CD14-positive monocyte (primary cell): ENCODE measurements around the gene GBX1. TPM values are rescaled to one million over a fixed set of nuclear protein-coding genes. Genes with fewer than 3 reads are reported as not detected.
A peak's percentile ranks its signal among the peaks of the same experiment; 100 is the strongest.

Experiments
- DNase-seq, 3 donors: peaks; one replicate each; pipeline ENCODE4 v3.0.0-alpha.2; 2011 to 2022
- H2AFZ ChIP-seq: 2 replicates; pipeline ENCODE4 v1.6.0; 2012; ENCODE audit warnings: mild to moderate bottlenecking, low read depth, low read length, inconsistent platforms; ENCODE audit not compliant: insufficient read depth, poor library complexity, severe bottlenecking
- H3K27ac ChIP-seq, 2 donors: 1 replicate in 1 of 2; 2 replicates in 1 of 2; pipeline ENCODE4 v1.5.1; 2012 to 2013; ENCODE audit warnings: low read length in 2 of 2, control low read depth in 1 of 2, inconsistent platforms in 1 of 2, low read depth in 1 of 2, mild to moderate bottlenecking in 1 of 2
- H3K27me3 ChIP-seq, 2 donors: one replicate each; pipeline versions ENCODE4 v1.6.0 to v1.6.1; 2011 to 2013; ENCODE audit warnings: low read length in 2 of 2; ENCODE audit not compliant: control insufficient read depth in 2 of 2, insufficient read depth in 2 of 2
- H3K36me3 ChIP-seq, 2 donors: replicated peaks in 1 of 2; 1 replicate in 1 of 2; 2 replicates in 1 of 2; pipeline versions ENCODE4 v1.5.1 to v1.6.1; 2012 to 2013; ENCODE audit warnings: low read length in 2 of 2, control low read depth in 1 of 2, inconsistent platforms in 1 of 2, mild to moderate bottlenecking in 1 of 2; ENCODE audit not compliant: insufficient read depth in 2 of 2, control insufficient read depth in 1 of 2
- H3K4me1 ChIP-seq, 2 donors: 1 replicate in 1 of 2; 2 replicates in 1 of 2; pipeline versions ENCODE4 v1.5.1 to v1.6.1; 2012 to 2013; ENCODE audit warnings: low read length in 2 of 2, control low read depth in 1 of 2, inconsistent platforms in 1 of 2, mild to moderate bottlenecking in 1 of 2, moderate library complexity in 1 of 2; ENCODE audit not compliant: insufficient read depth in 2 of 2, control insufficient read depth in 1 of 2
- H3K4me2 ChIP-seq: replicated peaks from 2 replicates; pipeline ENCODE3; 2012; ENCODE audit warnings: low read length, moderate library complexity, mild to moderate bottlenecking; ENCODE audit not compliant: poor library complexity, severe bottlenecking; ENCODE audit errors: extremely low read depth
- H3K4me3 ChIP-seq, 3 experiments: fragments of 200-600 bp in 1 of 3; sonication (generic) in 1 of 3; replicated peaks in 1 of 3; 1 replicate in 2 of 3; 2 replicates in 1 of 3; pipeline ENCODE4 v1.5.1; 2011 to 2013; ENCODE audit warnings: low read length in 3 of 3, mild to moderate bottlenecking in 3 of 3, control low read depth in 2 of 3, low read depth in 2 of 3, inconsistent platforms in 1 of 3, moderate library complexity in 1 of 3
- H3K79me2 ChIP-seq: 2 replicates; pipeline ENCODE4 v1.6.0; 2012; ENCODE audit warnings: mild to moderate bottlenecking, control low read depth, inconsistent platforms, low read length, moderate library complexity; ENCODE audit not compliant: insufficient read depth
- H3K9ac ChIP-seq: 2 replicates; pipeline ENCODE4 v1.6.0; 2017; ENCODE audit warnings: low read length, mild to moderate bottlenecking; ENCODE audit not compliant: insufficient read depth, poor library complexity, severe bottlenecking
- H3K9me3 ChIP-seq, 2 donors: replicated peaks in 1 of 2; 1 replicate in 1 of 2; 2 replicates in 1 of 2; pipeline versions ENCODE4 v1.5.1 to v1.6.1; 2012 to 2013; ENCODE audit warnings: low read length in 2 of 2, control low read depth in 1 of 2; ENCODE audit not compliant: control insufficient read depth in 1 of 2, insufficient read depth in 1 of 2
- H4K20me1 ChIP-seq: 2 replicates; pipeline ENCODE4 v1.6.0; 2012; ENCODE audit warnings: mild to moderate bottlenecking, low read length, control low read depth, moderate library complexity; ENCODE audit not compliant: insufficient read depth
- H3K27ac Mint-ChIP-seq, 7 donors: one replicate each; pipeline ENCODE4 v1.8.0; 2020; ENCODE audit warnings: mild to moderate bottlenecking in 7 of 7, mixed read lengths in 7 of 7, moderate library complexity in 6 of 7, inconsistent platforms in 2 of 7
- H3K27me3 Mint-ChIP-seq, 3 donors: one replicate each; pipeline ENCODE4 v1.8.0; 2021 to 2022; ENCODE audit warnings: low read depth in 3 of 3, mild to moderate bottlenecking in 3 of 3, mixed read lengths in 3 of 3, moderate library complexity in 3 of 3, inconsistent platforms in 1 of 3
- H3K36me3 Mint-ChIP-seq, 2 donors: one replicate each; pipeline ENCODE4 v1.8.0; 2020; ENCODE audit warnings: mixed read lengths in 2 of 2, inconsistent platforms in 1 of 2, mild to moderate bottlenecking in 1 of 2
- H3K4me1 Mint-ChIP-seq: one replicate; pipeline ENCODE4 v1.8.0; 2020; ENCODE audit warnings: mild to moderate bottlenecking, mixed read lengths
- H3K4me3 Mint-ChIP-seq, 2 donors: one replicate each; pipeline ENCODE4 v1.8.0; 2020; ENCODE audit warnings: mild to moderate bottlenecking in 2 of 2, mixed read lengths in 2 of 2, moderate library complexity in 1 of 2
- H3K9me3 Mint-ChIP-seq, 7 donors: one replicate each; pipeline ENCODE4 v1.8.0; 2020 to 2022; ENCODE audit warnings: mixed read lengths in 7 of 7, mild to moderate bottlenecking in 6 of 7, moderate library complexity in 6 of 7, inconsistent platforms in 2 of 7
- CTCF ChIP-seq: fragments of 200-600 bp; IDR thresholded peaks from one replicate; pipeline ENCODE4 v1.8.0; 2022; ENCODE audit warnings: antibody characterized with exemption, mild to moderate bottlenecking
- WGBS: methylation state at CpG from one replicate; pipeline ENCODE4 v1.1.5; 2013; ENCODE audit warnings: missing lambda C conversion rate; ENCODE audit not compliant: insufficient coverage; 5-methylcytosine and 5-hydroxymethylcytosine counted together
- intact Hi-C, 2 donors: fragments of 100-400 bp; cut with micrococcal nuclease; formaldehyde crosslinking; loops; one replicate each; pipeline versions ENCODE4 v1.15.0 to v1.15.1; 2023
- polyA plus RNA-seq, 3 donors: library from polyadenylated mRNA; depleted of rRNA in 1 of 3; unstranded in 2 of 3; stranded (reverse) in 1 of 3; fragments of 300-500 nt in 2 of 3; fragments of >200 nt in 1 of 3; fragmentation: Illumina TruSeq in 2 of 3; gene quantifications; 1 replicate in 2 of 3; 2 replicates in 1 of 3; pipeline ENCODE4 v1.2.3, GENCODE V29; 2012 to 2021

Gene GBX1
- polyA plus RNA-seq, 3 donors: not detected

GRCh38 chr7:151124899-151125399 lies 42.5 kb downstream of the GBX1 start:
- Histone ChIP-seq H2AFZ (no peak overlapping the region), H3K27ac (no peak overlapping the region), H3K4me1 (no peaks in the 10 kb centered on the region), H3K9ac (no peak overlapping the region), H3K36me3 (peaks cover 55 to 87% of the 10 kb centered on the region in 2 donors), H3K4me3 (no peak overlapping the region), H4K20me1 (peaks cover 78% of the 10 kb centered on the region), H3K79me2 (no peaks in the 10 kb centered on the region), H3K27me3 (no peaks in the 10 kb centered on the region), H3K9me3 (no peaks in the 10 kb centered on the region), H3K4me2 (no peak overlapping the region)
- peaks cover 59 to 71% of the 10 kb centered on the region in 2 donors for H3K36me3 Mint-ChIP-seq
- H3K9me3 Mint-ChIP-seq: peaks cover 0 to 2% (median 0%) of the 10 kb centered on the region in 7 donors
- intact Hi-C loops: loop anchor here (2.0 to 5.0 kb wide), 4 partner anchors 47 to 178 kb away; no protein-coding TSS in a partner anchor
- no peak for DNase-seq
- H3K4me3 Mint-ChIP-seq: peak overlapping the region in 1 of 2 donors; percentile 11
- no peak for TF ChIP-seq CTCF
- no peak overlapping the region for H3K27ac Mint-ChIP-seq
- H3K27me3 Mint-ChIP-seq: peaks cover 2 to 15% (median 3%) of the 10 kb centered on the region in 3 donors
- WGBS: 95% methylated on average over 11 of the region's 14 CpGs
- H3K4me1 Mint-ChIP-seq: no peaks in the 10 kb centered on the region

GRCh38 chr7:151124481-151124880 lies 43.0 kb downstream of the GBX1 start:
- Mint-ChIP-seq H3K4me3 (peak overlapping the region in 1 of 2 donors; percentile 11), H3K9me3 (peaks cover 0 to 2% (median 0%) of the 10 kb centered on the region in 7 donors), H3K27me3 (peaks cover 2 to 15% (median 3%) of the 10 kb centered on the region in 3 donors), H3K4me1 (no peaks in the 10 kb centered on the region), H3K36me3 (peaks cover 64 to 71% of the 10 kb centered on the region in 2 donors), H3K27ac (no peak overlapping the region)
- Histone ChIP-seq H3K79me2 (no peaks in the 10 kb centered on the region), H3K36me3 (peaks cover 55 to 87% of the 10 kb centered on the region in 2 donors), H3K9ac (no peak overlapping the region), H3K4me3 (no peak overlapping the region), H4K20me1 (peaks cover 82% of the 10 kb centered on the region), H3K4me1 (no peaks in the 10 kb centered on the region), H3K4me2 (no peak overlapping the region), H3K27me3 (no peaks in the 10 kb centered on the region), H2AFZ (no peak overlapping the region), H3K27ac (no peak overlapping the region), H3K9me3 (no peaks in the 10 kb centered on the region)
- TF ChIP-seq CTCF: no peak
- intact Hi-C loops: loop anchor here (2.0 to 5.0 kb wide), 4 partner anchors 48 to 178 kb away; no protein-coding TSS in a partner anchor
- no peak for DNase-seq
- WGBS: 98% methylated on average over 7 of the region's 7 CpGs
